ENCODE measurements around the gene ITPKB.

Gene ITPKB

GRCh38 chr1:226708342-226708780, 30.7 kb downstream of the ITPKB start:
- Mint-ChIP-seq H3K4me1 (peaks cover 98% of the 10 kb centered on the region), H3K27me3 (no peaks in the 10 kb centered on the region), H3K4me3 (peak overlapping the region; percentile 70 to 81), H3K27ac (peak overlapping the region; percentile 92 to 97), H3K9me3 (no peaks in the 10 kb centered on the region)
- ATAC-seq (peak; percentile 74), DNase-seq (no peak)

- Mint-ChIP-seq H3K4me1 (peaks cover 96% of the 10 kb centered on the region), H3K27me3 (no peaks in the 10 kb centered on the region), H3K27ac (peak overlapping the region; percentile 16 to 49), H3K9me3 (no peaks in the 10 kb centered on the region), H3K4me3 (no peak overlapping the region)
- ATAC-seq (no peak), DNase-seq (no peak)
These were observed 32.4 kb downstream of the ITPKB start for GRCh38 chr1:226706684-226707083.

GRCh38 chr1:226704169-226704937, 34.7 kb downstream of the ITPKB start:
- Mint-ChIP-seq H3K27ac (peak overlapping the region; percentile 43 to 86), H3K9me3 (no peaks in the 10 kb centered on the region), H3K4me1 (peaks cover 96% of the 10 kb centered on the region), H3K4me3 (peak overlapping the region; percentile 71 to 87), H3K27me3 (no peaks in the 10 kb centered on the region)
- DNase-seq (no peak), ATAC-seq (no peak)

- DNase-seq (peak; percentile 76 to 87), ATAC-seq (peak; percentile 86)
- Mint-ChIP-seq H3K4me1 (peaks cover 96% of the 10 kb centered on the region), H3K27ac (peak overlapping the region; percentile 43 to 98), H3K27me3 (no peaks in the 10 kb centered on the region), H3K9me3 (no peaks in the 10 kb centered on the region), H3K4me3 (peak overlapping the region; percentile 71 to 87)
These were observed 35.9 kb downstream of the ITPKB start for GRCh38 chr1:226702957-226703831.

GRCh38 chr1:226702318-226702956, 36.6 kb downstream of the ITPKB start:
- Mint-ChIP-seq H3K27me3 (no peaks in the 10 kb centered on the region), H3K4me3 (peak overlapping the region; percentile 71 to 87), H3K4me1 (peaks cover 96% of the 10 kb centered on the region), H3K9me3 (no peaks in the 10 kb centered on the region), H3K27ac (peak overlapping the region; percentile 12 to 98)
- no peak for DNase-seq
- no peak for ATAC-seq

- Mint-ChIP-seq H3K27ac (peak overlapping the region; percentile 64 to 82), H3K4me3 (peak overlapping the region; percentile 18 to 31), H3K9me3 (no peaks in the 10 kb centered on the region), H3K27me3 (no peaks in the 10 kb centered on the region), H3K4me1 (peaks cover 96% of the 10 kb centered on the region)
- DNase-seq (no peak), ATAC-seq (peak; percentile 43)
These were observed 38.2 kb downstream of the ITPKB start for GRCh38 chr1:226700861-226701260.

GRCh38 chr1:226699166-226699565, 39.9 kb downstream of the ITPKB start:
- peak overlapping the region; percentile 41 to 74 for H3K4me3 Mint-ChIP-seq
- no peak for ATAC-seq

GRCh38 chr1:226698659-226699058, 40.4 kb downstream of the ITPKB start:
- Mint-ChIP-seq H3K27me3 (no peaks in the 10 kb centered on the region), H3K4me1 (peaks cover 93% of the 10 kb centered on the region), H3K27ac (peak overlapping the region; percentile 66 to 85), H3K4me3 (peak overlapping the region; percentile 41 to 74), H3K9me3 (no peaks in the 10 kb centered on the region)
- ATAC-seq (no peak), DNase-seq (no peak)

More at GRCh38 chr1:226699166-226699565, 39.9 kb downstream of the ITPKB start:
- Mint-ChIP-seq H3K4me1 (peaks cover 93% of the 10 kb centered on the region), H3K27me3 (no peaks in the 10 kb centered on the region), H3K9me3 (no peaks in the 10 kb centered on the region), H3K27ac (peak overlapping the region in 1 of 2 donors; percentile 66)
- no peak for DNase-seq

GRCh38 chr1:226697929-226698544, 41.0 kb downstream of the ITPKB start:
- DNase-seq: no peak
- Mint-ChIP-seq H3K27me3 (no peaks in the 10 kb centered on the region), H3K27ac (peak overlapping the region; percentile 78 to 85), H3K4me3 (peak overlapping the region; percentile 66 to 73), H3K9me3 (no peaks in the 10 kb centered on the region), H3K4me1 (peaks cover 97% of the 10 kb centered on the region)
- peak; percentile 22 for ATAC-seq

- Mint-ChIP-seq H3K4me3 (peak overlapping the region; percentile 66 to 73), H3K9me3 (no peaks in the 10 kb centered on the region), H3K27ac (peak overlapping the region; percentile 85 to 94), H3K27me3 (no peaks in the 10 kb centered on the region), H3K4me1 (peaks cover 97% of the 10 kb centered on the region)
- DNase-seq: no peak
- ATAC-seq: peak; percentile 83
These were observed 41.7 kb downstream of the ITPKB start for GRCh38 chr1:226697151-226697928.

- Mint-ChIP-seq H3K4me3 (peak overlapping the region; percentile 66 to 73), H3K27ac (peak overlapping the region; percentile 85 to 94), H3K4me1 (peaks cover 97% of the 10 kb centered on the region), H3K27me3 (no peaks in the 10 kb centered on the region), H3K9me3 (no peaks in the 10 kb centered on the region)
- ATAC-seq: no peak
- no peak for DNase-seq
These were observed 42.5 kb downstream of the ITPKB start for GRCh38 chr1:226696547-226696946.

GRCh38 chr1:226695335-226695900, 43.7 kb downstream of the ITPKB start:
- H3K27ac Mint-ChIP-seq: peak overlapping the region in 1 of 2 donors; percentile 90
- H3K9me3 Mint-ChIP-seq: no peaks in the 10 kb centered on the region
- peaks cover 97% of the 10 kb centered on the region for H3K4me1 Mint-ChIP-seq
- H3K4me3 Mint-ChIP-seq: peak overlapping the region; percentile 36 to 46
- ATAC-seq: no peak
- no peak for DNase-seq
- H3K27me3 Mint-ChIP-seq: no peaks in the 10 kb centered on the region

- peaks cover 97% of the 10 kb centered on the region for H3K4me1 Mint-ChIP-seq
- no peaks in the 10 kb centered on the region for H3K27me3 Mint-ChIP-seq
- peak overlapping the region; percentile 81 to 94 for H3K27ac Mint-ChIP-seq
- ATAC-seq (no peak), DNase-seq (no peak)
- H3K4me3 Mint-ChIP-seq: peak overlapping the region; percentile 12 to 74
- no peaks in the 10 kb centered on the region for H3K9me3 Mint-ChIP-seq
These were observed 46.3 kb downstream of the ITPKB start for GRCh38 chr1:226692823-226693222.

Measured in stimulated activated naive CD8-positive, alpha-beta T cell treated with anti-CD3 and anti-CD28 coated beads, Interleukin-15, amount 100 ng/mL, for 72 hours (primary cell).